Small intestine (tissue), 7 donors: ENCODE measurements around the gene OR51A4. TPM values are rescaled to one million over a fixed set of nuclear protein-coding genes. Genes with fewer than 3 reads are reported as not detected.

ENCODE experiments used
- DNase-seq, 2 donors: peaks; one replicate each; pipeline versions ENCODE4 v3.0.0 to v3.0.0-alpha.2; 2013
- FAIRE-seq: peaks from 2 replicates; lab custom pipeline; 2012; peaks lifted over from hg19 to GRCh38; lab: Jason Lieb, UNC
- H3K27ac ChIP-seq, 3 donors: one replicate each; pipeline ENCODE4 v1.5.1; 2013; ENCODE audit warnings: low read length in 2 of 3, mild to moderate bottlenecking in 2 of 3, control low read depth in 1 of 3, inconsistent platforms in 1 of 3, low read depth in 1 of 3, moderate library complexity in 1 of 3
- H3K27me3 ChIP-seq, 3 donors: one replicate each; pipeline ENCODE4 v1.6.1; 2013; ENCODE audit warnings: low read length in 3 of 3, inconsistent platforms in 1 of 3; ENCODE audit not compliant: control insufficient read depth in 3 of 3, insufficient read depth in 3 of 3
- H3K36me3 ChIP-seq, 3 donors: one replicate each; pipeline ENCODE4 v1.6.1; 2013; ENCODE audit warnings: low read length in 3 of 3, inconsistent platforms in 1 of 3, low read depth in 1 of 3, mild to moderate bottlenecking in 1 of 3, moderate library complexity in 1 of 3; ENCODE audit not compliant: control insufficient read depth in 3 of 3, insufficient read depth in 2 of 3
- H3K4me1 ChIP-seq, 3 donors: one replicate each; pipeline ENCODE4 v1.6.1; 2013; ENCODE audit warnings: low read length in 2 of 3, inconsistent platforms in 1 of 3, low read depth in 1 of 3, mild to moderate bottlenecking in 1 of 3, moderate library complexity in 1 of 3; ENCODE audit not compliant: control insufficient read depth in 3 of 3, insufficient read depth in 2 of 3
- H3K4me3 ChIP-seq, 3 donors: one replicate each; pipeline ENCODE4 v1.5.1; 2013; ENCODE audit warnings: low read length in 3 of 3, control low read depth in 1 of 3, inconsistent platforms in 1 of 3, low read depth in 1 of 3, mild to moderate bottlenecking in 1 of 3, moderate library complexity in 1 of 3
- H3K9me3 ChIP-seq, 2 donors: one replicate each; pipeline ENCODE4 v1.6.1; 2013; ENCODE audit warnings: low read depth in 1 of 2, low read length in 1 of 2; ENCODE audit not compliant: control insufficient read depth in 2 of 2, insufficient read depth in 1 of 2
- WGBS, 3 donors: extraction: QIAGEN DNeasy Blood & Tissue Kit; methylation state at CpG; one replicate each; pipeline ENCODE4 v1.1.7; 2013; 5-methylcytosine and 5-hydroxymethylcytosine counted together
- polyA plus RNA-seq, 4 donors: library from polyadenylated mRNA; stranded (reverse) in 3 of 4; unstranded in 1 of 4; fragments of 200-250 nt in 3 of 4; fragments of 120-200 nt in 1 of 4; gene quantifications; one replicate each; pipeline versions ENCODE4 v1.2.1 to v1.2.3, GENCODE V29; 2013
- donor health status: healthy with polysubstance abuse.
- donor health status: control.
- donor health status: control.
- donor health status: Bipolar disorder and iron deficiency.
- donor health status: healthy.

OR51A4 gene
- polyA plus RNA-seq, 4 donors = not detected

- no peak for DNase-seq
- no peak within 1 kb of the TSS for H3K4me3 ChIP-seq
- no peaks in the 10 kb centered on the region for H3K4me1 ChIP-seq
- no peaks in the 10 kb centered on the region for H3K36me3 ChIP-seq
- 80 to 90% (median 89%) methylated on average over 4 of the region's 4 CpGs for WGBS, 3 donors
- no peak for FAIRE-seq
- H3K27me3 ChIP-seq = no peaks in the 10 kb centered on the region
- H3K9me3 ChIP-seq = no peaks in the 10 kb centered on the region
- no peak within 1 kb of the TSS for H3K27ac ChIP-seq
Measured at GRCh38 chr11:4919250-4919649, 28.2 kb downstream of the OR51A4 start, which contains the start of gene OR51G2. Gene OR51G2, minus strand, starts transcription at chr11:4919350. Its CDS starts 3,687 bp downstream, at chr11:4915663.

- H3K9me3 ChIP-seq = no peaks in the 10 kb centered on the region
- peak in 1 of 2 donors; percentile 19 for DNase-seq
- H3K27ac ChIP-seq = no peak overlapping the region
- H3K4me1 ChIP-seq = no peaks in the 10 kb centered on the region
- H3K4me3 ChIP-seq = no peak overlapping the region
- H3K36me3 ChIP-seq = no peaks in the 10 kb centered on the region
- no peak for FAIRE-seq
- H3K27me3 ChIP-seq = no peaks in the 10 kb centered on the region
Measured at GRCh38 chr11:4916581-4916980, 30.8 kb downstream of the OR51A4 start.

- no peaks in the 10 kb centered on the region for H3K36me3 ChIP-seq
- FAIRE-seq = no peak
Measured at GRCh38 chr11:4903484-4903883, 43.9 kb downstream of the OR51A4 start, which contains the start of gene OR51A7. Gene OR51A7, plus strand, starts transcription at chr11:4903783. Its CDS starts 3,587 bp downstream, at chr11:4907370.

More at GRCh38 chr11:4903484-4903883, 43.9 kb downstream of the OR51A4 start, which contains the start of gene OR51A7:
- H3K4me3 ChIP-seq = no peak within 1 kb of the TSS
- DNase-seq = no peak
- no peak within 1 kb of the TSS for H3K27ac ChIP-seq
- H3K27me3 ChIP-seq = no peaks in the 10 kb centered on the region
- H3K9me3 ChIP-seq = no peaks in the 10 kb centered on the region
- no peaks in the 10 kb centered on the region for H3K4me1 ChIP-seq

Other genes with a start within 250 kb of the OR51A4 start
- under 1 TPM in 2 of 4 donors, not detected in 2; 0.22 to 0.36 TPM for gene OR51E2, start 249.8 kb downstream of the OR51A4 start, polyA plus RNA-seq
- under 1 TPM in 1 of 4 donors, not detected in 3; 0.04 TPM for gene MMP26, start 242.8 kb downstream of the OR51A4 start, polyA plus RNA-seq
- not detected for gene OR51F1, start 177.7 kb downstream of the OR51A4 start, polyA plus RNA-seq
- not detected for gene OR52R1, start 143.2 kb downstream of the OR51A4 start, polyA plus RNA-seq
- not detected for gene OR51F2, start 126.3 kb downstream of the OR51A4 start, polyA plus RNA-seq
- gene OR51S1, start 98.4 kb downstream of the OR51A4 start, polyA plus RNA-seq = not detected
- gene OR51T1, start 65.7 kb downstream of the OR51A4 start, polyA plus RNA-seq = not detected
- gene OR51A7, start 43.8 kb downstream of the OR51A4 start, polyA plus RNA-seq = not detected
- not detected for gene OR51G2, start 28.3 kb downstream of the OR51A4 start, polyA plus RNA-seq
- gene OR51G1, start 23.3 kb downstream of the OR51A4 start, polyA plus RNA-seq = not detected
- gene OR51A2, start 8.1 kb upstream of the OR51A4 start, polyA plus RNA-seq = not detected
- not detected for gene OR51L1, start 47.2 kb upstream of the OR51A4 start, polyA plus RNA-seq
- not detected for gene OR52J3, start 98.9 kb upstream of the OR51A4 start, polyA plus RNA-seq
- not detected for gene OR52E2, start 112.0 kb upstream of the OR51A4 start, polyA plus RNA-seq
- not detected for gene OR52E1, start 122.0 kb upstream of the OR51A4 start, polyA plus RNA-seq
- gene OR52A5, start 190.8 kb upstream of the OR51A4 start, polyA plus RNA-seq = not detected
- not detected for gene OR52A1, start 207.2 kb upstream of the OR51A4 start, polyA plus RNA-seq